Right lobe of liver (tissue), 6 donors: Measurements from ENCODE around the gene SORBS2. TPM values are rescaled to one million over a fixed set of nuclear protein-coding genes. Genes with fewer than 3 reads are reported as not detected.

ENCODE experiments used
- ATAC-seq, 4 donors: fragments of 200-7000 bp; cut with Tn5 transposase; one replicate each; pipeline ENCODE4 v1.9.1; 2020; ENCODE audit warnings: mild to moderate bottlenecking in 4 of 4, moderate library complexity in 4 of 4
- DNase-seq, 3 donors: peaks; one replicate each; pipeline ENCODE4 v3.0.0-alpha.2; 2020
- H3K27ac ChIP-seq, 3 donors: fragments of 200-600 bp; one replicate each; pipeline ENCODE4 v1.8.0; 2022
- H3K27me3 ChIP-seq, 2 donors: fragments of 200-600 bp; one replicate each; pipeline ENCODE4 v1.8.0; 2022
- H3K36me3 ChIP-seq, 4 donors: fragments of 200-600 bp; sonication (generic) in 1 of 4; one replicate each; pipeline versions ENCODE4 v1.5.1 to v1.8.0; 2017 to 2022; ENCODE audit warnings: control low read depth in 1 of 4
- H3K4me1 ChIP-seq, 4 donors: fragments of 200-600 bp; sonication (generic) in 1 of 4; one replicate each; pipeline versions ENCODE4 v1.5.1 to v1.8.0; 2017 to 2022; ENCODE audit warnings: control low read depth in 1 of 4
- H3K4me3 ChIP-seq, 3 donors: fragments of 200-600 bp; one replicate each; pipeline ENCODE4 v1.8.0; 2022
- H3K9me3 ChIP-seq, 4 donors: fragments of 200-600 bp; sonication (generic) in 1 of 4; one replicate each; pipeline versions ENCODE4 v1.5.1 to v1.8.0; 2017 to 2022; ENCODE audit warnings: control low read depth in 1 of 4
- POLR2A ChIP-seq: fragments of 450-650 bp; IDR thresholded peaks from one replicate; pipeline ENCODE4 v1.6.1; 2017; ENCODE audit warnings: antibody characterized with exemption, mild to moderate bottlenecking
- WGBS: methylation state at CpG from one replicate; pipeline ENCODE4 v1.1.6; 2018; ENCODE audit warnings: low coverage, low lambda C conversion rate; ENCODE audit not compliant: insufficient coverage; ENCODE audit errors: missing lambda C conversion rate; 5-methylcytosine and 5-hydroxymethylcytosine counted together
- intact Hi-C, 2 donors: fragments of 100-400 bp; cut with DNase I; formaldehyde crosslinking; loops; one replicate each; pipeline versions ENCODE4 v1.11.2 to v1.14.1; 2022
- total RNA-seq, 6 experiments: library from RNA; depleted of rRNA in 2 of 6; stranded (reverse); fragments of >200 nt in 2 of 6; fragmentation: NEBNext Ultra II Directional in 3 of 6; extraction: Animal tissue kit (Norgen Biotek cat#: 25700) in 3 of 6; gene quantifications; one replicate each; pipeline versions ENCODE4 v1.1.0 to v1.2.4, GENCODE V29; 2016 to 2023
- TF ChIP-seq, protein P1 (sequence below), 4 donors: fragments of 200-600 bp in 3 of 4; fragments of 450-650 bp in 1 of 4; IDR thresholded peaks; one replicate each; pipeline versions ENCODE4 v1.5.1 to v1.8.0; 2016 to 2022; ENCODE audit warnings: antibody characterized with exemption in 4 of 4, mild to moderate bottlenecking in 2 of 4
- donor health status: DM: no; HTN: yes; CAD: no.
- donor health status: DM: no; HTN: no; CAD: no.
- donor health status: DM: no; HTN: no; CAD: no.
- donor health status: DM: no; HTN: yes; CAD: no.
- donor health status: DM: no; HTN: yes; CAD: no.

Gene SORBS2
- total RNA-seq, 6 experiments from 2014 or later, result 60.8 to 144 (median 107) TPM

GRCh38 chr4:185820146-185821028 lies 8.4 kb upstream of the SORBS2 start:
- DNase-seq (peak in 1 of 3 donors; percentile 50), ATAC-seq (no peak)
- Histone ChIP-seq H3K27me3 (no peaks in the 10 kb centered on the region), H3K36me3 (no peaks in the 10 kb centered on the region), H3K27ac (peak overlapping the region in 1 of 3 donors; percentile 0), H3K4me3 (no peak overlapping the region), H3K4me1 (peaks cover 0 to 13% (median 0%) of the 10 kb centered on the region in 4 donors), H3K9me3 (no peaks in the 10 kb centered on the region)
- 63% methylated on average over 18 of the region's 29 CpGs for WGBS
- TF ChIP-seq, protein P1, sequence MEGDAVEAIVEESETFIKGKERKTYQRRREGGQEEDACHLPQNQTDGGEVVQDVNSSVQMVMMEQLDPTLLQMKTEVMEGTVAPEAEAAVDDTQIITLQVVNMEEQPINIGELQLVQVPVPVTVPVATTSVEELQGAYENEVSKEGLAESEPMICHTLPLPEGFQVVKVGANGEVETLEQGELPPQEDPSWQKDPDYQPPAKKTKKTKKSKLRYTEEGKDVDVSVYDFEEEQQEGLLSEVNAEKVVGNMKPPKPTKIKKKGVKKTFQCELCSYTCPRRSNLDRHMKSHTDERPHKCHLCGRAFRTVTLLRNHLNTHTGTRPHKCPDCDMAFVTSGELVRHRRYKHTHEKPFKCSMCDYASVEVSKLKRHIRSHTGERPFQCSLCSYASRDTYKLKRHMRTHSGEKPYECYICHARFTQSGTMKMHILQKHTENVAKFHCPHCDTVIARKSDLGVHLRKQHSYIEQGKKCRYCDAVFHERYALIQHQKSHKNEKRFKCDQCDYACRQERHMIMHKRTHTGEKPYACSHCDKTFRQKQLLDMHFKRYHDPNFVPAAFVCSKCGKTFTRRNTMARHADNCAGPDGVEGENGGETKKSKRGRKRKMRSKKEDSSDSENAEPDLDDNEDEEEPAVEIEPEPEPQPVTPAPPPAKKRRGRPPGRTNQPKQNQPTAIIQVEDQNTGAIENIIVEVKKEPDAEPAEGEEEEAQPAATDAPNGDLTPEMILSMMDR (IDR thresholded peaks at IDR 0.05), result no peak
- no peak for TF ChIP-seq POLR2A
- intact Hi-C loops, result no loop called here

DNA sequence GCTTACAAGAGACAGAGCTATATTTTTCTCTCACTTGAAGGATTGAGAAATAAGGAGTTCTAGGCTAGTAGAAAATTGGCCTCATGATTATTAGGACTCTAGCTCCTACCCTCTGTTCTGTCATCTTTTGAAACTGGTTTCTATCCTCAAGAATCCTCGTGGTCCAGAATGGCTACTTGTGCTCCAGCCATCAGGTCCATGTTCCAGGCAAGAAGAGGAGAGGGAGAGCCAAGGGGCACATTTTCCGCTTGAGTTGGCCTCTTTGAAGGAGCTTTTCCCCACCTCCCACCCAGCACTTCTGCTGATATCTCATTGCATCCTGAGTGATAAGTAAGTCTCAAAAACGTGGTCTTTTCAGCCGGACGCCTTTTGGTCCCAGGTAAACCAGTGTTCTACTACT lies 7.2 kb upstream of the SORBS2 start:
- no peaks in the 10 kb centered on the region for H3K27me3 ChIP-seq
- no peak overlapping the region for H3K4me3 ChIP-seq
- intact Hi-C loops, result no loop called here
- no peak overlapping the region for H3K27ac ChIP-seq
- TF ChIP-seq, protein P1 (IDR thresholded peaks at IDR 0.05), result no peak
- no peak for TF ChIP-seq POLR2A
- DNase-seq (no peak), ATAC-seq (no peak)
- WGBS, result 61% methylated on average over 4 of the region's 5 CpGs
- H3K9me3 ChIP-seq, result no peaks in the 10 kb centered on the region
- no peaks in the 10 kb centered on the region for H3K36me3 ChIP-seq
- H3K4me1 ChIP-seq, result peaks cover 0 to 16% (median 3%) of the 10 kb centered on the region in 4 donors

DNA sequence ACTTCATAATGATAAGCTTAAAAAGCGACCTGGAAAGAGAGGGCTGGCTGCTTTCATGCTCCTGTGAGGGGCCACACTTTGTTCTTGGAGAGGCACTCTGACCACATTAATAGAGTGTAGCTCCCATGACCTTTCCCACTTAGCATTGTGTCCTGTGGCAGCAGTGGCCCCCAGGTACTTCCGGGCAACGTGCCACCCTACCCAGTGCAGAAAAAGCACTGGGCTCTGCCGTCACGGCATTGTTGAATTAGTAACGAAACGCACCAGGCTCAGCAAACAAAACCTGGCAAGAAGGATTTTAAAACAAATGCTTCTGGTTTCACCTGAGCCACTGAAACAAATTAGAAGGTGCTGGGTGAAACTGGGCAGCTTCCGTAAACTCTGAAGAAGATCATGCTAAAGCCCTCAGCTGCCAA lies 5.4 kb upstream of the SORBS2 start:
- Histone ChIP-seq H3K27ac (peak overlapping the region; percentile 35 to 87 (median 68)), H3K27me3 (no peaks in the 10 kb centered on the region), H3K9me3 (no peaks in the 10 kb centered on the region), H3K4me1 (peaks cover 0 to 26% (median 3%) of the 10 kb centered on the region in 4 donors), H3K36me3 (no peaks in the 10 kb centered on the region), H3K4me3 (no peak overlapping the region)
- ATAC-seq (peak; percentile 76 to 89 (median 82)), DNase-seq (peak; percentile 86 to 94 (median 92))
- TF ChIP-seq POLR2A, result no peak
- WGBS, result 31% methylated on average over 8 of the region's 8 CpGs
- intact Hi-C loops, result no loop called here

DNA sequence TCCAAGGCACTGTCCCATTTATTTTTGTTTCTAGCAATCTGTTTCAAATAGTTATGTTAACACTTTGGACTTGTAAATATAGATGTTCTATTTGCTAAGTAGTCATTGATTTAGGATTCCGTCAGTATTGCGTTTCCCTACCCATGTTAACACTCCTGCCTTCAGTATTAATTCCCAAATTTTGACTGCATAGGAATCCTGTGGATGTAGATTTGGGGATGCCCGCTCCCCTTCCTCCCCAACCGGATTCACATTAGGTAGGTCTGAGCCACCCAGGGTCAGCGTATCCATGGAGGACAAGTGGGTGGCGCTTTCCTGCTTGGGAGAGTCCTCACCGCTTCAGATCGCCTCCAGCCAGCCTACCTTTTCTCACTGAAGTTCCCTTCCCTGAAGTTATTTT lies 1.1 kb upstream of the SORBS2 start:
- peak; percentile 37 to 54 (median 40) for ATAC-seq
- 32% methylated on average over 4 of the region's 8 CpGs for WGBS
- intact Hi-C loops, result no loop called here

More for the DNA sequence above, 1.1 kb upstream of the SORBS2 start:
- TF ChIP-seq, protein P1 (IDR thresholded peaks at IDR 0.05), result no peak
- TF ChIP-seq POLR2A, result peak; percentile 73
- H3K27ac ChIP-seq, result peak overlapping the region; percentile 69 to 98 (median 92)
- no peaks in the 10 kb centered on the region for H3K36me3 ChIP-seq
- peak overlapping the region in 2 of 3 donors; percentile 55 to 59 for H3K4me3 ChIP-seq
- H3K27me3 ChIP-seq, result no peaks in the 10 kb centered on the region
- peaks cover 0 to 27% (median 3%) of the 10 kb centered on the region in 4 donors for H3K4me1 ChIP-seq
- no peaks in the 10 kb centered on the region for H3K9me3 ChIP-seq
- DNase-seq, result peak in 1 of 3 donors; percentile 65
